MCF 10A (cell line): ENCODE data around the gene RELL2. TPM values are rescaled to one million over a fixed set of nuclear protein-coding genes. Genes with fewer than 3 reads are reported as not detected.

Experiments
- Bru-seq: library from RNA; stranded (reverse); fragments of 400-500 nt; gene quantifications from one replicate; lab custom pipeline; 2021; lab: Mats Ljungman, UMichigan
- BruChase-seq, 2 experiments: library from RNA; stranded (reverse); fragments of 400-500 nt; gene quantifications; one replicate each; lab custom pipeline; 2021; lab: Mats Ljungman, UMichigan
- BruUV-seq: library from RNA; stranded (reverse); fragments of 400-500 nt; replicated peaks from 2 replicates; lab custom pipeline; 2021; lab: Mats Ljungman, UMichigan
- CTCF ChIA-PET: fragments of 300-600 bp; sonication (Branson Sonifier 250); formaldehyde crosslinking; extraction: SDS; loops from one replicate; lab custom pipeline; 2021; ENCODE audit warnings: antibody characterized with exemption, inconsistent platforms; lab: Yijun Ruan, JAX
- POLR2A ChIA-PET: fragments of 300-600, 350-650 bp; sonication (Branson Sonifier 250); formaldehyde crosslinking; extraction: SDS; loops from one replicate; lab custom pipeline; 2020; ENCODE audit warnings: antibody characterized with exemption, inconsistent platforms; lab: Yijun Ruan, JAX
- DNase-seq: peaks from one replicate; pipeline ENCODE4 v3.0.0-alpha.2; 2018; ENCODE audit not compliant: unreplicated experiment
- H3K27ac Mint-ChIP-seq: one replicate; pipeline ENCODE4 v1.8.0; 2022; ENCODE audit warnings: mild to moderate bottlenecking, low read depth, mixed read lengths; ENCODE audit not compliant: unreplicated experiment
- H3K27me3 Mint-ChIP-seq: one replicate; pipeline ENCODE4 v1.8.0; 2022; ENCODE audit warnings: mixed read lengths; ENCODE audit not compliant: insufficient read depth, unreplicated experiment
- H3K36me3 Mint-ChIP-seq: one replicate; pipeline ENCODE4 v1.8.0; 2022; ENCODE audit warnings: mild to moderate bottlenecking, moderate library complexity, mixed read lengths; ENCODE audit not compliant: insufficient read depth, unreplicated experiment
- H3K4me1 Mint-ChIP-seq: one replicate; pipeline ENCODE4 v1.8.0; 2022; ENCODE audit warnings: mixed read lengths; ENCODE audit not compliant: insufficient read depth, unreplicated experiment
- H3K4me3 Mint-ChIP-seq: one replicate; pipeline ENCODE4 v1.8.0; 2022; ENCODE audit warnings: mild to moderate bottlenecking, moderate library complexity, mixed read lengths; ENCODE audit not compliant: unreplicated experiment
- H3K9me3 Mint-ChIP-seq: one replicate; pipeline ENCODE4 v1.8.0; 2022; ENCODE audit warnings: mixed read lengths; ENCODE audit not compliant: unreplicated experiment
- CTCF ChIP-seq: fragments of 200-600 bp; IDR thresholded peaks from one replicate; pipeline ENCODE4 v1.8.0; 2022; ENCODE audit warnings: antibody characterized with exemption, mild to moderate bottlenecking; ENCODE audit not compliant: unreplicated experiment
- intact Hi-C: fragments of 100-400 bp; cut with micrococcal nuclease; formaldehyde crosslinking; loops from 2 replicates; pipeline ENCODE4 v1.14.1; 2022
- long read RNA-seq: library from polyadenylated mRNA; stranded (forward); transcript quantifications from one replicate; pipeline ENCODE4 v2.0.0, GENCODE V29; 2022
- total RNA-seq: library from RNA; stranded (reverse); gene quantifications from 2 replicates; pipeline ENCODE4 v1.2.3, GENCODE V29; 2022

Gene RELL2
- 12.5 and 13.3 TPM in 2 replicates for total RNA-seq
- percentile 59 among the genes with signal in this experiment for Bru-seq, nascent RNA
- percentile 57 among the genes with signal in this experiment for BruChase-seq, experiment 1, labeled RNA remaining after a 6-hour chase
- percentile 58 among the genes with signal in this experiment for BruChase-seq, experiment 2, labeled RNA remaining after a 2-hour chase
- long read RNA-seq, transcript RELL2-204 (6 exons, 2,461 nt): minor isoform, 8 of 49 reads
- long read RNA-seq, transcript RELL2-201 (7 exons, 2,520 nt): minor isoform, 6 of 49 reads
- long read RNA-seq, transcript RELL2-202 (8 exons, 2,154 nt): major isoform, 15 of 49 reads
- long read RNA-seq, partial matches to known transcripts: 8 of 49 reads
- long read RNA-seq, other reads (novel, unspliced or antisense): 12 of 49 reads

- TF ChIP-seq CTCF: no peak
- Mint-ChIP-seq H3K4me1 (peaks cover 42% of the 10 kb centered on the region), H3K36me3 (peaks cover 17% of the 10 kb centered on the region), H3K27me3 (no peaks in the 10 kb centered on the region), H3K9me3 (no peaks in the 10 kb centered on the region), H3K4me3 (peak within 1 kb of the TSS; percentile 92), H3K27ac (peak within 1 kb of the TSS; percentile 47)
- no TSS peak for BruUV-seq
- intact Hi-C loops: loop anchor here (2.0 kb wide), 1 partner anchor 18 kb away; the partner anchor contains the start of gene DIAPH1
- DNase-seq: peak; percentile 95
- POLR2A ChIA-PET: interaction anchor here (0.5 to 13.3 kb wide), 45 partner anchors 11 to 1236 kb away, joined by 3 to 349 read pairs (median 4); partner anchors contain the start of genes ARAP3, ARHGAP26, DELE1 and DIAPH1
- CTCF ChIA-PET: interaction anchor here (0.6 to 11.6 kb wide), 21 partner anchors 8 to 1077 kb away, joined by 3 to 213 read pairs (median 4); partner anchors contain the start of genes DIAPH1 and PCDH1
Observed at GRCh38 chr5:141636413-141637122, at the start of gene RELL2, which contains the start of gene HDAC3. RELL2 (plus strand) TSS chr5:141636997; CDS start chr5:141638226, 1,229 bp downstream. HDAC3 (minus strand) TSS chr5:141636849; CDS start chr5:141636790, 59 bp downstream.

- Mint-ChIP-seq H3K4me1 (peaks cover 15% of the 10 kb centered on the region), H3K4me3 (no peak overlapping the region), H3K36me3 (peaks cover 54% of the 10 kb centered on the region), H3K27me3 (no peaks in the 10 kb centered on the region), H3K27ac (no peak overlapping the region), H3K9me3 (no peaks in the 10 kb centered on the region)
- intact Hi-C loops: no loop called here
- no peak for TF ChIP-seq CTCF
- BruUV-seq: no TSS peak
- POLR2A ChIA-PET: interaction anchor here (0.6 to 9.2 kb wide), 4 partner anchors 14 to 717 kb away, joined by 4 to 224 read pairs (median 8); partner anchors contain the start of genes DIAPH1, HDAC3 and RELL2
- DNase-seq: no peak
- CTCF ChIA-PET: interaction anchor here (0.6 to 9.2 kb wide), 10 partner anchors 8 to 52 kb away, joined by 3 to 465 read pairs (median 6); partner anchors contain the start of gene DIAPH1
Observed at GRCh38 chr5:141590127-141590526, 46.7 kb upstream of the RELL2 start.

GRCh38 chr5:141596867-141597266, 39.9 kb upstream of the RELL2 start:
- TSS peak; percentile 22 for BruUV-seq
- H3K4me1 Mint-ChIP-seq: peaks cover 23% of the 10 kb centered on the region

More at GRCh38 chr5:141596867-141597266, 39.9 kb upstream of the RELL2 start:
- H3K27ac Mint-ChIP-seq: peak overlapping the region; percentile 7
- no peak for TF ChIP-seq CTCF
- H3K4me3 Mint-ChIP-seq: no peak overlapping the region
- intact Hi-C loops: no loop called here
- ChIA-PET CTCF (interaction anchor here (0.6 to 9.1 kb wide), 8 partner anchors 12 to 1668 kb away, joined by 3 to 165 read pairs (median 5); partner anchors contain the start of genes DIAPH1 and PCDH1), POLR2A (interaction anchor here (0.6 to 14.7 kb wide), 6 partner anchors 9 to 86 kb away, joined by 3 to 385 read pairs (median 4); partner anchors contain the start of genes DIAPH1, HDAC3 and RELL2)
- no peaks in the 10 kb centered on the region for H3K27me3 Mint-ChIP-seq
- no peaks in the 10 kb centered on the region for H3K9me3 Mint-ChIP-seq
- no peak for DNase-seq
- peaks cover 41% of the 10 kb centered on the region for H3K36me3 Mint-ChIP-seq
